Measurements from ENCODE around the gene ANK3.

DNA sequence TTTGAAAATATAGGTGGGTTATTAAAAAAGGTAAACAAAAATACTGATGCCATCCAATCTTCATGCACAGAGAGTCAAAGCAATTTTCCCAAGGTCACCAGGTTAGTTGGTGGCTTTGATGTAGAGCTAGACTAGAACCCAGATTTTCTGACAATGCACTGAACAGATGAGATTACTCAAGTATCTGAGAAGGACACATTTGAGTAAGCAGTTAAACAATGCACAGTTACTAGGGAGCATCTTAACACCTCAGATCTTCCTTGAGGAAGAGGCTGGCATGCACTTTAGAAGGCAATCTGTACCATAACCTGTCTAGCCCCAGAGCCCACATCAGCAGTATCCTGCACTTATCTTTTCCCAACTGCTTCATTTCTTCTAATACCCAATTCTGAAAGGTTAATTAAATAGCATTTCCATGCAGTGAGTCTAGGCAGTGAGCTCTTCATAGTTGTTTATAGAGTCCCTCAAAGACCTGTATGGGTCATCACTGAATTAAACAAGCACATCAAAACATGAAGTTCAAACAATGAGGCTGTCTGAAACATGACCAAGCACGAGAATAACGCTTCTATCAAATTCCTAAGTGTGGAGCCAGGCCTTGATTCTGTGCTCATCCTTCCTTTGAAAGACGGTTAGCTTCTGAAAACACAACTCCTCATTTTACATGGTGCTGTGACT is 38.2 kb upstream of the ANK3 start:
- TF ChIP-seq, protein P1, sequence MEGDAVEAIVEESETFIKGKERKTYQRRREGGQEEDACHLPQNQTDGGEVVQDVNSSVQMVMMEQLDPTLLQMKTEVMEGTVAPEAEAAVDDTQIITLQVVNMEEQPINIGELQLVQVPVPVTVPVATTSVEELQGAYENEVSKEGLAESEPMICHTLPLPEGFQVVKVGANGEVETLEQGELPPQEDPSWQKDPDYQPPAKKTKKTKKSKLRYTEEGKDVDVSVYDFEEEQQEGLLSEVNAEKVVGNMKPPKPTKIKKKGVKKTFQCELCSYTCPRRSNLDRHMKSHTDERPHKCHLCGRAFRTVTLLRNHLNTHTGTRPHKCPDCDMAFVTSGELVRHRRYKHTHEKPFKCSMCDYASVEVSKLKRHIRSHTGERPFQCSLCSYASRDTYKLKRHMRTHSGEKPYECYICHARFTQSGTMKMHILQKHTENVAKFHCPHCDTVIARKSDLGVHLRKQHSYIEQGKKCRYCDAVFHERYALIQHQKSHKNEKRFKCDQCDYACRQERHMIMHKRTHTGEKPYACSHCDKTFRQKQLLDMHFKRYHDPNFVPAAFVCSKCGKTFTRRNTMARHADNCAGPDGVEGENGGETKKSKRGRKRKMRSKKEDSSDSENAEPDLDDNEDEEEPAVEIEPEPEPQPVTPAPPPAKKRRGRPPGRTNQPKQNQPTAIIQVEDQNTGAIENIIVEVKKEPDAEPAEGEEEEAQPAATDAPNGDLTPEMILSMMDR (IDR thresholded peaks at IDR 0.05): no peak
- TF ChIP-seq POLR2AphosphoS5 (IDR thresholded peaks at IDR 0.05; ENCODE audit: insufficient read depth in 1 of 2, low read depth in 1 of 2): no peak

All from vagina (tissue), 2 donors.